HG02884 (cell line): ENCODE measurements around the gene DUSP22.

ENCODE experiments used
- ATAC-seq: cut with Tn5 transposase; IDR thresholded peaks from one replicate; pipeline ENCODE4 v1.9.1; 2021; ENCODE audit warnings: mild to moderate bottlenecking, moderate library complexity; ENCODE audit not compliant: unreplicated experiment

DUSP22 gene

DNA sequence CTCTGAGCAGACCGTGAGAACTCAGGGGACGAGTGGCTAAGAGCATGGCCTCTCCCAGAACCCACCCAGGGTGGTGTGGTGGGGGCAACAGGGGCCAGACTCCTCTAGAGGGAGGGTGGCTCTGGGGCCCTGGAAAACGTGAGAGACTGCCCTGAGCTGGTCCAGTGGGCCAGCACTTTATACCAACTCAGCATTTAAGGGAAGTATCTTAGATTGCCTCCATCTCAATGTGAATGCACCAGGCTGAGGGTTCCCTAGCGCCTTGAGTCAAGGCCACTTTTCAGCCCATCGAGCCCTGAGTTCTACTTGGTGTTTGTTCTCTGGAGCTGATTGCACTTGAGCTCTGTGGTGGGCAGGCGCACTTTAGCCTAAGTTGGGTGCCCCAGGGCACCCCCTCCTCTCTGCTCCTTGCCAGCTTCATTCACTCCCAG is 57.2 kb downstream of the DUSP22 start:
- ATAC-seq: no peak

DNA sequence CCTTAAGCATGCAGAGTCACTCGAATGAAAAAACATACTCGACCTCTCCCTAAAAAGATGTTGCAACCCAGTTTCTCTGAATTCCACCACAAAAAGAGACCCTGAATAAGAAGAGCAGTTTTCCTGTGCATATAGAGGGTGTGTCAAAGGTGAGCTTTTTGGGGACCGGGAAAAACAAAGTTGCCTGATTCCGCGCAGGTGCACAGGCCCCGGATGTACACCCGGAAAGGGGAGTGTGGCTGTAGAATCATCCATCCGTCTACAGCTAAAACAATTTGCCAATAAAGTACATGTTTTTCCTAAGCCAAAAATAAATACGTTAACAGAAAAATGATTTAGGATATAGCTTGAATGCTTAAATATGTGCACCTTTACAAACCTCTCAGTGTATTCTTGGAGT is 58.1 kb downstream of the DUSP22 start:
- ATAC-seq: no peak

DNA sequence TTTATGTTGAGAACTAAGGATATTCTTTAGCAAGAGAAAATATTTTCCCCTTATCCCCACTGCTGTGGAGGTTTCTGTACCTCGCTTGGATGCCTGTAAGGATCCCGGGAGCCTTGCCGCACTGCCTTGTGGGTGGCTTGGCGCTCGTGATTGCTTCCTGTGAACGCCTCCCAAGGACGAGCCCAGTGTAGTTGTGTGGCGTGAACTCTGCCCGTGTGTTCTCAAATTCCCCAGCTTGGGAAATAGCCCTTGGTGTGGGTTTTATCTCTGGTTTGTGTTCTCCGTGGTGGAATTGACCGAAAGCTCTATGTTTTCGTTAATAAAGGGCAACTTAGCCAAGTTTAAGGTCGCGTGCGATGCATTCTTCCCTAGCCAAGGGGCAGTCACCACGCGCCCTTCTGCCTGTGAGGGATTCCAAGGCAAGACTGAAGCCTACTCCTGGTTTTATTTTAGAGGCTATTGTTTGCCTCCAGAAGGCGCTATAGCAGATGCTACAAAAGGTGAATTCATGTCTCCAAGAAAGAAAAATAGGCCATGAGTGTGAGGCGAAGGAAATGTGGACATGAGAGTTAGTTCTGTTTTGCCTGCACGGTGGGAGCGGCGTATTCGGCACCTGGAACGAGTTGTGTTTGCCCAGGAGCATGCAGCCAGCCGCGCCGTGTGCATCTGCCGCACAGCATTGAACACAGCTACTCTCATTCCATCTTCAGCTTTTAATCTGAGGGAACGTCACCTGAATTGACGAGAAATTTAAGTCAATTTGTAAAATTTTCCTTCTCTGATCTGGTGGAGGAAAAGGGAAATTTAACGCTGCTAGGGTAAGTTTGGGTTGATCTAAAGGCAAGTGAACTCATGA is 59.0 kb downstream of the DUSP22 start:
- no peak for ATAC-seq

- no peak for ATAC-seq
These were observed 59.6 kb downstream of the DUSP22 start for GRCh38 chr6:351867-352289.

GRCh38 chr6:352474-352873 is 60.2 kb downstream of the DUSP22 start:
- no peak for ATAC-seq

DNA sequence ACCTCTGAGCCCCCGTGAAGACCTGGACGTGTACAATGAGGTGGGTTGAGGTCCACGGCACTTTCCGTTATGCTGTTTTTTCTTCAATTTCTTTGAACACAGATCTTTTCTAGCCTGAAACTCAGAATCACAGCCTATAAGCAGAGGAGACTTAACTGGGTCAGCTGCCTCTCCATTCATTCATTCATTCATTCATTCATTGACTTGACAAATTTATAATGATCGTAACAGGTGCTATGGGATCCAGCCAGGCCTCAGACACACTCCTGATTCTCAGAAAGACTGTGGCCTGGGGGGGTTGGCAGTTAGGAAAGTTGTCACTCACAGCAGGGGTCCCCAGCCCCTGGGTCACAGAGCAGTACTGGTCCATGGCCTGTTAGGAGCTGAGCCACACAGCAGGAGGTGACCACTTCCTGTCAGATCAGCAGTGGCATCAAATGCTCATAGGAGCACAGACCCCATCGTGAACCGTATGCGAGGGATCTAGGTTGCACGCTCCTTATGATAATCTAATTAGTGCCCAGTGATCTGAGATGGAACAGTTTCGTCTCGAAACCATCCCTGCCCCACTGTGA is 60.7 kb downstream of the DUSP22 start:
- ATAC-seq: no peak

DNA sequence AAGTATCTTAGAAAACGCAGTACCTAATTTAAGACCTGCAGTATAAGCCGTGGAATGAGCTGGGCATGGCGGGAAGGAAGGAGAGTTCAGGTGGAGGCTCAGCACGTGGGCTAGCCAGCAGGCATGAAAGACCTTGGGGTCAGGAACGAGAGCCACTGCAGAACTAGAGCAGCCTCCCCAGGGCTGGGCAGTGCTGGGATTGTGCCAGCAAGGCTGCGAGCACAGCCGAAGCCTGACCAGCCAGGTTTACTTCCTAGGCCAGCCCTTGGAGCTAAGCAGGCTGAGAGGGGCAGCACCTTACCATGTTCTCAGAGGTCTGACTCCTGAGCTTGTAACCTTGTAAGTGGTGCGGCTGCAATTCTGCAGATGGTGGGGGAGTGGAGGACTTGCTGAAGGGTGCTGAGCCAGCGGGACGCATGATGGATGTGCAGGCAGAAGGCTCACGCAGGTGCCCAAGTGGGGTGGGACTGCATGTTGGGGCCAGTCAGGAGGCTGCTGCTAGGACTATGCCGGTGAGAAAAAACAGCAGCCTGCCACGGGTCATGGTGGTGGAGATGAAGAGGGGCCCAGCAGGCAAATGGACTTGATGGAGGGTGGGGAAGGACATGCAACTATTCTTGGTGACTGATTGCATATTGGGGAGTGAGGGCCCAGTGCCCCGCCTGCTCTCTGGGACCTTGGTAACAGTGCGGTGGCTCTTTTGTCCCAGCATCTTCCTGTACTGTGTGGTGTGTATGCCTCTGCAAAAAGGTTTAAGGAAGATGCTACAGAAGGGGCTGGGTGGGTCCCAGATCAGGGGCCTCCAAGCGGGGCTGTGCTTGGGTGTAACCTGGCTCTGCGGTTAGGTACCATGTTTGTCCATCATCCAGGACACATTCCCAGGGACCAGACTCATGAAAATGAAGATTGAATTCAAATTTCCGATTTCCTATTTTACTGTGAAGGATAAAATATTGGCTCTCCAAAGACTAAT is 61.6 kb downstream of the DUSP22 start:
- no peak for ATAC-seq

DNA sequence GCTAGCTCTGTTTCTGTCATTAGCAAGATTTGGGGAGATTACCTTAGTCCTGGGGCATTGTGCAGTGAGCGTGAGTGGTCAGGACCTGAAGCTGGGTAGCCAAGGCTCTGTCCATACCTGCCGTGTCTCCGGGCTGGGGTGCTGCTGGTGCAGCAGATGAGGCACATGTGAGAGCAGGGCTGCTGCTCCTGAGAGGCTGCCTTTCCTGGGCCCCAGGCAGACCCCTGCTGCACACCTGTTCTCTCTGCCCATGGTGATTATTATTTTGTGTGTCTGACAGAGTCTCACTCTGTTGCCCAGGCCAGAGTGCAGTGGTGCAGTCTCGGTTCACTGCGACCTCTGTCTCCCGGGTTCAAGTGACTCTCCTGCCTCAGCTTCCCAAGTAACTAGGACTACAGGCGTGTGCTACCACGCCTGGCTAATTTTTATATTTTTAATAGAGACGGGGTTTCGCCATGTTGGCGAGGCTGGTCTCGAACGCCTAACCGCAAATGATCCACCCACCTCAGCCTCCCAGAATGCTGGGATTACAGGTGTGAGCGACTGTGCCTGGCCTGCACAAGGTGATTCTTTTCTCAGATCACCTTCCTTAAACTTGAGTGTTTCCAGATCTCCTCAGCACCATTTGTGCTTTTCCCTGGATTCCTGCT is 62.5 kb downstream of the DUSP22 start:
- ATAC-seq: no peak

DNA sequence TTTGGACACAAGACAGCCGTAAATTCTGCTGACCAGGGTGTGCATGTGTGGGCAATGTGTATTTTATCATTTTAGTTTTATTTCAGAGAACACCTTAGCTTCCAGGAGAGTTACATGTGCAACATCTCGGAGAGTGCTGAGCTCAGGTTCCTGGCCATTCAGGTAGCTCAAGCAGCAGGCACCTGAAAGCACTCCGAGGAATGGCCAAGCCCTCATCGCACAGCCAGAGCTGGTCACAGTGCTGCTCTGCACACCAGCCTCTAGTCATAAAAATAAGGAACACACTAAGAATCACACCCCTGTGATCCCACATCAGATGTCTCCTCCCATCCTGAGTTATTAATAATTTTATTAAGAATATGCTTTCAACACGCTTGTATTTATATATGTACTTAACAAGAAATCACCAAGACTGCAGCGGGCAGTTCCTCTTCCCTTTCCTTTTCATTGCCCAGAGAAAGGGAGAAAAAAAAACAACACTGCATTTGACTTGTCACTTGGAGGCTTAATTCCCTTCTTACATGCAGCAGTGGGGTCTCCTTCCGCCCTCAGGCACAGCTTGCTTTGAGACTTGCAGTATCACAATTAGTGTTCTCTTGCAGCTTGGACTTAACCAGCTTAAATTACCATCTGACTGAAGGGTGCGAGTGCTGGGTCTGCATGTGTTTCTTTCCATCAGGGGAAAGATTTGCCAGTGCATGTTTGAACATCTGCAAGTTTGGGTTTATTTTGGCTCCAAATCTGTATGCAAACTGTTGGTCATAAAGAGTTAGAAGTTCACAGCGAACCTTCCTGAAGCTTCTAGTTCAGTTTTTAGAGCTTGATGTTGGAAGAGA is 63.3 kb downstream of the DUSP22 start:
- ATAC-seq: peak; percentile 39

- peak; percentile 49 for ATAC-seq
These were observed 64.6 kb downstream of the DUSP22 start for GRCh38 chr6:356828-357251.

DNA sequence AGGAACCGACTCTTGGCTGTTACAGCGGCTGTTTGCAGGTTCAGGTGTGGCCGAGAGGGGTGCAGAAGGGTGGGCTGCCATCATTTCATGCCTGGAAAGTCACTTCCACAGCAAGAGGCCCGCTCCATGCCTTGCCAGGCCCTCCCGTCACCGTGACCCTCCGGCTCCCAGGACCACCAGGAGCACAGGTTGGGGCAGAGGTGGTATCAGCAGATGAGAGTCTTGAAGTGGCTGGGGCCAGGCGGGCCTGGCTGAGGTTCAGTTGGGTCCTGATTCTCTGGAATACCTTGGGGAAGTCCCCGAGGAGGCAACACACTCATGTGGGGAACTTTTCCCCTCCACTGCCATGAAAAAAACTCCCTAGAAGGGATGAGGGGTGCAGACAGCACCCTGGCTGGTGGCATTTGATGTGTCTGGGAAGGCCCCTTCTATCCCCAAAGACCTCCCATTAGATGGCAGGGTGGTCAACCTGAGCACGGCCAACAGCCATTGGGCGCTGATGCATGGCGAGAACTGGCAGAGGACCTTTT is 65.0 kb downstream of the DUSP22 start:
- no peak for ATAC-seq

DNA sequence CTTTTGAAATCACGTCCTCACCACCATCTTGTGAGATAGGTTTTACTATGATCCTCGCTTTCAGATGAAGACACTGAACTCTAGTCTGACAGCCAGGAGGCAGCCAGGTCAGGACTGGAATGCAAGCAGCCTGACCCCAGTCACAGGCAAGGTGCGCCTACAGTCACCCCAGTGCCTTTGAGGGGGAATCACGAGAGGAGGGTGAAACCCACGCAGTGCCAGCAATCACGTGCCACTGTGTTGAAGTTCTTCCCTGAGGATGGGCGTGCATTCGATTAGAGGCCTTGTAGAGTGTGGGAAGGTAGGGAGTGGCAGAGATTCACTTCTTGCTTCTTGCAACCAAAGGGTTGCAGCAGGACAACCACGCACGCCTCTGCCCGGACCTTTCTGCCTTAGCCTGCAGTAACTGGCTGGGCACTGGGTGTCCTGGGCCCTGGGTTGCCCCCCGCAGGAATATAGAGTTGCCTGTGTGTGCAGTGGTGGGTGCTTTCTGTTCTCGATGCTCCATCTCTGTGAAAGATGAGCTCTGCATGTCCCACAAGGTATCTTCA is 65.6 kb downstream of the DUSP22 start:
- no peak for ATAC-seq

DNA sequence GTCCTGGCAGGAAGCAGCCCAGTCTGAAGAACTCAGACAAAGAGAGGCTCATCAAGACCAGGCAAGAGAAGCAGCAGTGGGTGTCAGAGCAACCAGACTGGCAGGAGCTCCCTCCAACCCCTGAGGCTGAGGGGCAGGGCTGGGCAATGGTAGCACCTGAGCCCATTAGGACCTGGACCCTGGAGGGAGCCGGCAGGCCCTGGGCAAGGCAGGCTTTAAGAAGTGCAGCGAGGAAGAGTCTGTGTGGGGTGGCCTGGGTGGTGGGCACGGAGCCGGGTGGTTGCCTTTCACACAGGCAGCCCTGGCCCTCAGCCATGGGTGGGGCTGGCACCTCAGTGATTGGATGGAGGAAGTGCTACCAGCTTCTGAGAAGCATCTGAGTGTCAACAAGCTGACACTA is 66.1 kb downstream of the DUSP22 start:
- ATAC-seq: no peak

DNA sequence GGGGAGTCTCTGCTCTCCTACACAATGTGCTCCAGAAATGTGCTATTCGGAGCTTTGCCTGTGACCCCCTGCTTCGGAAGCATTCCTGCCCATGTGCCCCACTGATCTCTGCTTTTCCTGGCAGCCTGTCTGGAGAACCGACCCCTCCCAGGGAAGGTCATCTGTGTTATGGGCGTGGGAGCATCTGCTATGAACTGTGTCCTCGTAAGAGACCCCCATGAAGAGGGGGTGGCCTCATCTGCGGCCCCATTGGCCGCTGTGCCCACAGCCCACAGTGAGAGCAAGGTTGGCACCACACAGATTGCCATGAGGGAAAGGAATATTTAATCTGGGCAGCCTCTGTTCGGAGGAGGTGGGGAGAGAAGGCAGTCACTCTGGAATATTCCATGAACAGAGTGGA is 66.6 kb downstream of the DUSP22 start:
- ATAC-seq: no peak

DNA sequence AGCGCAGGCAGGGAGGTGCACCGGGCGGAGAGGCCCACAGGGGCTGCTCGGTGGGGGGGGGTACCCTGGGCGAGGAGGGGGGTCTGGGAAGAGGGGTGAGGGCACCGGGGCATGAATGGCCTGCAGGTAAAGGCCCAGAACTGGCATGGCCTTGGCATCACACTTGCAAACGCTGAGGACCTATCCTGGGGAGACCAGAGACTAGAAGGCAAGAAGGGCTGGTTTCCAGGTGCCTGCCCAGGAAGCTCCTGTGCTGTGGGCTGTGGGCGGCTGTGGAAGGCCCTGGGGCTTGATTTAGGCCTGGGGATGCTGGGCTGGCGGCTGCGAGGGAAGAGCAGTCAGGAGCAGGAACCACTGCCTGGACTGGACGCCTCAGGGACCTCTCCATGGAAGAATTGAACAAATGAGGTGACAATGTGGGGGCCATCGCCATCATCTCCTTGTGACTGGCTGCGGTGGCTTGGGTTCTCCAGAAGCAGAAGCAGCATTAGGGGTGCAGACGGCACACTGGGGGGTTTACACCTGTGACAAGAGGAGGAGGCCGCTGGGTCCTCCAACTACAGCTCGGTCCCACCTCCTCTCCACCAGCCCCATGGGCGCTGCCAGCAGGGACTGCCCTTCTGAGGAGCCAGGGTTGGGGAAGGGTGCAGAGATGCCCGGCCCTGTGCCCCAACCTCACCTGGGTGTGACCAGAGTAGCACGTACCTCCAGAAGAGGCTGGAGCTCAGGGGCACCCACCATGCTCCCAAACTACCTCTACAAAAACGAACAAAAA is 67.2 kb downstream of the DUSP22 start:
- no peak for ATAC-seq

DNA sequence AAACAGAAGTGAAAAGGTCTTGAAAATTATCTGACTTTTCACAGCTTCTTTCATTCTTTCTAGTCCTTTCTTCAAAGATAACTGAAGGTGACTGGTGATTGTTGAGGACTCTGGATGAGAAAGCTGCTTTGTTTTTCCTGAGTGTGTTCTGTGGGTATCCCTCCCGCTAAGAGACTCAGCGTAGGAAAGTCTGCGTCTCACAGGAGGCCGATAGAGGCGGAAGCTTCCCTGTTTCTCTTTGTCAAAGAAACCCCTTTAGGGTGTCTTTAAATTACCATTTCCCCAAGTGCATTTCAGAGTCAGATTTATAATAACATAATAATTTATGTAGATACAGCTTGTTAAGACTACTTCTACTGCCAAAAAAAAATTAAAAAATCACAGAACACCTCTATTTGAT is 68.1 kb downstream of the DUSP22 start:
- no peak for ATAC-seq

DNA sequence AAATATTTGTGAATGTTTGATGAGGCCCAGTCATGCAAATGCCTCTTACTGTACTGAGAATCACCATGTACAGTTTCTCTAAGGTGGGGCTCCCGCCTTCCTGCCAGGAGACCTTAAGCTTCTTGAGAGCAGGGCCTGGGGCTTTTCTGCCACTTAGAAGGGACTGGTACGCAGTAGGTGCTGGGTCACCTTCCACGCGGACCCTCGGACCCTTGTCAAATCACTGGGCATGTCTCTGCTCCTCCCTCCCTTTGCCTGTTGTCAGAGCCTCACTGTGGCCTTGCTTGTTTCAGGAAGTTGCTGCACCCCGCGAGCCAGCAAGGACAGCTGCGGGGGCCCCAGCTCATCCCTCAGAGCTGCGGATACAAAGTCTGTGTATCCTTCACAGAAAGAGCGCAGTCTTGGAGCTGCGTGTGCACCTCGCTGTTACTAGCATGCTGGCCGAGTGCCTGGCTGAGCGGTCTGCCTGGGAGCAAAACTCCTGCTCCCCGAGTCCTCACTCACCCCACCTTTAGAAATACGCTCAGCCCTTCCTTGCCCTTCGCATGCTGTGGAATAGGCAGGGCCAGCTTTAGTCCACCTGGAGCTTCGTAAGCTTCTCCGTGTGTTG is 68.6 kb downstream of the DUSP22 start:
- no peak for ATAC-seq

- ATAC-seq: no peak
These were observed 69.3 kb downstream of the DUSP22 start for GRCh38 chr6:361411-362132.
